GM20431 (cell line): Measurements from ENCODE around the gene SLC5A3.

ENCODE experiments used
- in situ Hi-C: fragments of 300-500 bp; cut with MseI, MboI; formaldehyde crosslinking; loops from one replicate; pipeline ENCODE4 v1.15.0; 2020; ENCODE audit warnings: low sequenced_read_pairs; ENCODE audit not compliant: unreplicated experiment

Gene SLC5A3

DNA sequence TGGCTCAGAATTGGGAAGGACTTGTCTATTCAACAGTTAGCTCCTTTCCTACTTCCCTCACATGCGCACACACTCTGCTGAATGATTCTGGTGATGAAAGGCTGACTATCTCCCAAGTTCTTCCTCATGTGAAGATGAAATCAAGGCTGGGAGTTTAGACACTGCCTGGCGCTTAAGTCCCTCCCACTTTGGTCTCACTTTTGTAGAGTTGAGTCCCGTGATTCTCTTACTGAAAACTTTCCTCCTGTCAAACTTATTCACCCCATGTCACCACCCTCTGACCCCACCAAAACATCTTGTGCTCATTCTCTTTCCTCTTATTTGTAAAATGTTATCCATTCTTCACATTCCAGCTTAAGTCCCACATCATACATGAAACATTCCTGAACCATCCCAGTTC, 8.4 kb upstream of the SLC5A3 start:
- in situ Hi-C loops: no loop called here

DNA sequence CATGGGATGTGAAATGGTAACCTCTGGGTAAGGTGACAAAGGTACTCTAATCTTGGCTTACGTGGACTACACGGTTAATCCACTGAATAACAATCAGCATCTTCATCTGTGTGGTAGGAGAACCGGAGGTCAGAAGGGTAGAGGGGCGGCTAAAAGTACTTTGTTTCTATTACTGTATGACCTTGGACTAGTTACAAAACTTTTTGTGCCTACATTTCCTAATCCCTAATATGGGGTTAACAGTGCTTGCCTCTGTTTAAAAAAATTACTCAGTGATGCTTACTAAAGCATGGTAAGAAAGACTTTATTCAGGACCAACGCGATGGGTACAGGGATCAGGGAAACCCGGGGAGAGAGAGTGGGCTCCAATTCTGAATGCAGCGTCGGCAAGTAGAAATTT, 1.7 kb upstream of the SLC5A3 start:
- in situ Hi-C loops: no loop called here

DNA sequence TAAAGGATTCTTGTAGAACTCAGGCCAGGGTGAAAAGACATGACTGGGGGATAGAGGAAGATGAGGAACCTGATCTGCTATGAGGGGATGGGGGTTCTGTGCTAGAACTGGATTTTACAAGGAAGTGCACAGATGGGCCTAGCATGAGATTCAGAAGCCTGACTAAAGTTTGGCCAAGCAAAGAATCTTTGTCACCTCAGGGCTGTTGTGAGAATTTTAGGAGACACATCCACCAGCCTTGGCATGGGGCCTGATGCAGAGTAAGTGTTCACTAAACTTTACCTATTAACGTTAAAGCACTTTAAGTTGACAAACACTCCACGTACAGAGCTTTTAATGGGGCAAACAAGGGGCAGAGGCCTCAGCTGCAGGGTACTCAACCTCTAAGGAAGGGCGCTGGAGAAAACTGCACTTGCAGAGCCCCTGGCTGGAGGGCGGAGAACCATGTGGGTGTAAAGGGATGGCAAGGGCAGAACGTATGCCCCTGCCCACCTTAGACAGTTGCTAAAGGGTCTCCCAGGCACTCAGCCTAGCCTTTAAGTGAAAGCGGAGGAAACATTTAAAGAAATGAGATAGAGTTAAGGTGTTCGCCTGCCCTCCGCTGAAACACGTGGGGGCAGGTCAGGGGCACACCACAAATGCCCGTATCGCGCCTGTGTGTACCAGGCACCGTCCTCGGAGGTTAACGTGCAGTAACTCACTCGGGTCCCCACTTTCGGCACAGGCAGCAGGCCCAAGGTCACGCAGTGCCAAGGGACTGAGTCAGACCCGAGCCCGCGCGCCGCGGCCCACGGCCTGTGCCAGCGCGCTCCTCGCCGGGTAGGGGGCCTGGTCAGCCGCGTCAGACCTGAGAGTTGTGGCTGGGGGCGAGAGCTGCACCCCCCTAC, 990 bp upstream of the SLC5A3 start:
- in situ Hi-C loops: no loop called here

DNA sequence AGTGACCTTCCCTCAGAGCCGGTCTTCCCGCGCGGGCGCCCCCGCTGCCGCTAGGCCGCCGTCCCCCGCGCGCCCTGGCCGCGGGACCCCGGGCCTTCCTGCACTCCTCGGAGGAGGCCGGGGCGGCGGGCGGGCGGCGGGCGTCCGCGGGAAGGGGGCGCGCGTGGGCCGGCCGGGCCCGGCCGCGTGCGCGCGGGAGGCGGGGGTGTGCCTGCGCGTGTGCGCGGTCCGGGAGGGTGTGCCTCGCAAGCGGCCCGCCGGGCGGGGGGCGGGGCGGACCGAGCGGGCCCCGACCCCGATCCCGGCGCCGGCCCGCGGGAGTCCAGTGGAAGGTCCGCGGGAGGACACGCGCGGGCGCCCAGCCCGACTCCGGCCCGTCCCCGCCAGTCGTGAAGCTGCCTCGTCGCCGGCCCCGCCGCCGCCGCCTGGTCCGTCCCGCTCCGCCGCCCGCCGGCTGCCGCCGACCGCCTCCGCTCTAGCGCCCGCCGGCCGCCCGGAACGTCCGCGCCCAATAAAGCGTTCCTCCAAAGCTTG, 438 bp downstream of the SLC5A3 start:
- in situ Hi-C loops: no loop called here

DNA sequence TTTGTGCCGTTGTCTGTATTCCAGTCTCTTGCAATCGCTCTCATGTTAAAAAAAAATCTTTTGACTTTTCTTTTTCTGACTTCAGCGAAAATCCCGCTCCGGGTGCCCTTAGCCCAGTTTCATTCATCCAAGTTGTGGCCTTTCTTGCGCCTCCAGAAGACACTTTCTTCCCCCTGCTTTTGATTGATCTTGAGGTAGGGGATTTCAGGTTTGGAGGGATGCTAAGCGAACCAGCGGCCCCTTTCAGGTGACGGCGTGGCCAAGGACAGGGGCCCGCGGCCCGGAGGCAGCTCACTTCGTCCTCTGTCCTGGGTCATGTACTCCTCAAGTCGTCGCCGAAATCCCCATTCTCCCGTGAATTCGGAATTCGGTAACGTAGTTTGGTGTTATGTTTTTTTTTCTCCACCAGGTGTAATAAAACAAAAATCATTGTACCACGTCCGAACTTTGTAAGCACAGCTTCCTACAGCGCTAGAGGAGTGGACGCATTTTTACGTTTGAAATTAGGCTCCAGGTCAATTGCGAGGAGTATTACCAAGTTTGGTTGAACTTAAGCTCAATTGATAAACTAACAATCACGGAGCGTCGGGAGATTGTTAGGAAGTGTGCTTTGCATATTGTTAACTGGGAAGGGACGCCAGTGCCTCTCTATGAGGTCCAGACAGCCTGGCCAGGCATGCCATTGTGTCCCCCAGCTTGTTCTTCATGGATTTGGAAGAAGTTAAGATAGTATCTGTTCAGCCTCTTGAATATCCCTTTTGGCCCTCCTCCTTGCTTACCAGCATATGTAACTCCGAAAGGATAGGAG, 1.1 kb downstream of the SLC5A3 start:
- in situ Hi-C loops: loop anchor here (25.0 kb wide), 1 partner anchor 137 kb away; no protein-coding TSS in a partner anchor

DNA sequence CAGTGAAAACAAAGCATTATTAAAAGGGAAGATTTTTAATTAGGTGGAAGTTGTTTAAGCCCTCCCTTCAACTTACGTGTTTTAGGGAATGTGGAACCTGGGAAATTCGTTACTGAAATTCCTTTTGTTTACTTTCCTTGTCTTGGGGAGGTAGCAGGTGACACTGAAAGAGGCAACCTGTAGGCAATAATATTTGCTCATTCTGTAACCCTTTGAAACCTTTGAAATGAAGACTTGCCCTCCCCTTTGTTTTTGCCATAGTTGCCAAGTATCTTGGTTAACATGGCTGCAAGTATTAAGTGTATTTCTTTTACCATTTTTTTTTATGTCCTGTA, 1.7 kb downstream of the SLC5A3 start:
- in situ Hi-C loops: loop anchor here (25.0 kb wide), 1 partner anchor 138 kb away; no protein-coding TSS in a partner anchor

DNA sequence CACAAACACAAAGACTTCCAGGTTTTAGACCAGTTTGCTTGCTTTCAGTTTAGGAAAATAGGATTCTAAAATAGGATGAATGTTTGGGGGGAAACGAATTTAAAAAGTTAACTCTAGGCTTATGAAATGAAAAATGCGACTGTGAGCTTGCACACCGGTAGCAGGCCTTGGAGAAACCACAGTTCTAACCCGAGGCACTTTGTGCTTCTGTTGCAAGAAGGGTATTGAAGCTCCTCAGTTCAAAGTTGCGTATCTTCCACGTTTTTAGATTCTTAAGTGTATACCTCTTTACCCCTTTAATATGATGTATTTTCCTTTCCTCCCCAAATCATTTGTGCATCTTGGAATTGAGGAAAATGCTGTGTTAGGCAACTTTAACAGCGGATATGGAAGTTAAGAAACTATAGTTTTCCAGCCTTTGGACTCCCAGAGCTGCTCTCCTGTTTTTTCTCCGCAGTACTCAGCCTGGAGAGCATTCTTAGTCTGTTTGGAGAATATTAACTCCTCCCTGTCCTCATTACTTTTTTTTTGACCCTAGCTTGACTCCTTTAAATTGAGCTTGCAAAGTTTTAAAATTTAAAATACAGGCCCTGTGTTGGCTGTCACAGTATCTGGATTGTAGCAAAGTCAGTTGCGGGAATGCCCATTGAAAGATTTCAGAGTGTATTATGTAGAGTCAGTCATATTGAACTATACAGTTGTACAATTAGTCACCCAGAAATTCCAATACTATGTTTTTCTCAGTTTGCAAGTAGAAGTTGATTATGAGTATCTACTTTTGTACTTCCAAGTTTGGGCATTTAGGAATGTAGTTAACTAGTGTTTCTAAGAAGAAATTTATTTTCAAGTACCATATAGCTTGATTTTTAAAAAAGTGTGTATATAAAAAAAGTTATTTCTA, 2.6 kb downstream of the SLC5A3 start:
- in situ Hi-C loops: loop anchor here (25.0 kb wide), 1 partner anchor 139 kb away; no protein-coding TSS in a partner anchor

DNA sequence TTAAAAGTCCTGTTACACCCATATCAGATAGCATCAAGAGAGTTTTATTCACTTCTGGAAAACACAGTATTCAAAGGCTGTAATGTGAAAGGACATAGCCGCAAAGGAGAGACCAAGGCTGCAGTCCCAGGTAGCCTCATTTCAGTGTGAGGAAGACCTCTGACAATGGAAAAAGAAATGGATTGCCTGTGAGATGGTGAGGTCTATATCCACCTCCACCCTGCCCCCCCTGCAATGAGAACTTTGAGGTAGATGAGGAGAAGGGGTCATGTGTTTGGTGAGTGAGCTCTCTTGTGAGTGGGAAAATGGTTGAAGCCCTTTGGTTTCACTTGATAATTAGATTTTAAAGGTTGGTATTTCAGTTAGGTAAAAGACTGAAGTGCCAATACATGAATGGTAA, 3.5 kb downstream of the SLC5A3 start:
- in situ Hi-C loops: loop anchor here (25.0 kb wide), 1 partner anchor 140 kb away; no protein-coding TSS in a partner anchor

DNA sequence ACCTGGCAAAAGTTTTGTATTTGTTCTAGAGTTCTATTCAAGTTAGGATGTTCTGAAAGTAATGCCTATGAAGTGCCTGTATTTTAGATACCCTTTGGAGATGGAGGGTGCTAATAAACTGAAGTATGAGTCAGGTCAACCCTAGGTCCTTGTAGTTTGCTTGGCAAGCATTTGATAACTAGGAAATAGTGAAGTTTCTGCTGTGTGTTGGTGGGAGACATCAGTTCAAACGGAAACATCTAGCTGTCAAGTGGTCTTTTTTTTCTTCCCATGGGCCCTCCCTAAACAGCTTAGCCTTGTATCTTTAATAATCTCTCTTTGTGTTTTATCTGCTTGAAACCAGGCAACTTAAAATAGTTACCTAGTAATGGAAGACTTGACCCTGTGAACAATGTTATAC, 4.5 kb downstream of the SLC5A3 start:
- in situ Hi-C loops: loop anchor here (25.0 kb wide), 1 partner anchor 141 kb away; no protein-coding TSS in a partner anchor

DNA sequence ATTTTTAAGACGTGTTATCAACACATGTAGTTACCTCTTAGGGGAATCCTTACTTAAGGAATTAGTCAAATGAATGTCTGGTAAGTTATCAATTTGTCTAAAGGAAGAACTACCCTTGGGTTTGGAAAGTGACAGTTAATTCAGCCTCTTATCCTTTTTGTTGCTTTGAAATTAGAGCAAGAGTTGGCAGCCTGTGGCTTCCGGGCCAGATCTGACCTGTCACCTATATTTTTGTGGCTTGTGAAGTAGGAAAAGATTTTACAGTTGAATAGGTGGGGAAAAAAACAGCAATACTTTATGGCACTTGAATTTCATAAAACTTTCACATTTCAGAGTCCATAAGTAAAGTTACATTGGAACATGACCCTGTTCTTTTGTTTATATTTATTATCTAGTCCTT, 5.5 kb downstream of the SLC5A3 start:
- in situ Hi-C loops: loop anchor here (25.0 kb wide), 1 partner anchor 142 kb away; no protein-coding TSS in a partner anchor

DNA sequence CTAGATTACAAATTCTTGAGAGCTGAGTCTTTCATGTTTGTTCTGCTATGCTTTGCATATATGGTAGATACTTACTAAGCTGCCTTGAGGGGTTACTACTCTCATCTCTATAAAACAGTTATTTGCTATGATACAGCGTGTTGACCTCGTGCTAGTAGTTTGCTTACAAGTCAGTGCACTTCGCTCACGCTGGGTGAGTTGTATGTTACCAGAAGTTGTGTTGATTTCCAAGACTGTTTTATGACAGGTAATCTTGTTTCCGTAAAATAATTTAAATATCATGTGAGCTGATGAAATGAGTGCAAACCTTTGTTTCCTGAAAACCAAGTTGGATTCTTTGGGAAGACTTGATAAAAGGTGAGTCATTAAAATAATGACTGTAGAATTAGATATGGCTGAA, 7.3 kb downstream of the SLC5A3 start:
- in situ Hi-C loops: loop anchor here (25.0 kb wide), 1 partner anchor 143 kb away; no protein-coding TSS in a partner anchor

DNA sequence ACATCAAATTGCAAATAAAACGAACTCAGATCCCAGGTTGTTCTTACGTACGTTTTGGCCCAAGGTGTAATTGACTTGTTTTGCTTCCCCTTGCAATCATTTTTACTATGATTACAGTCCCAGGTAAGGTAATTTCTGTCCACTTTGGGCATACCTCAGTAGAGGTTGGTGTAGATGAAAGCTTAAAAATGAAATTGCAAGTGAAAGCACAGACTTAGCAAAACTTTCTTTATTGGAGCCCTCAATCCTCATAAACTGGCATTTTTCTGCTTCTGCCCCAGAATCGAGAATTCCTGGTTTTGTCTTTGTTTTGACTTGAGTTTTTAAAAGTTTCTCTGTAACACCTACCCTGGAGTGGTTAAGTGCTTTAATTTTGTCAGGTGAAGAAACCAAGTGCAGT, 9.4 kb downstream of the SLC5A3 start:
- in situ Hi-C loops: loop anchor here (25.0 kb wide), 1 partner anchor 145 kb away; no protein-coding TSS in a partner anchor

DNA sequence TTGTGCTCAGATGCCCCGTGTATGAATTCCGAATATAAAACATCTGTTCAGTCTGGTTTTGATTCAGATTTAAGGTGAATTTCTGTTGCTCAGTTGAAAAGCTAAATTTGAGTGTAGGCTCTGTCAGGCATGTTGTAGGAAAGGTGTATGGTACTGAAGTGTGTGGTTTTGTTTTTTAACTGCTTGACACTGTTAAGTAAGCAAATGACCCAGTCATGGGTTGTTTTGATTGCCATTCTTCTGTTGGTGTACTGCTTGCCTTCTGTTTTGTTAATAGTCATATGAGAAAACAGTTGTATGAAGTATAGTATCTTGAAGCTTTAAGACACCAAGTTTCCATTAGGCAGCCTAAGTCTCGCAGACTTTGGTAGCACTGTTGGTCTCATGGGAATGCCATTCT, 10.0 kb downstream of the SLC5A3 start:
- in situ Hi-C loops: loop anchor here (25.0 kb wide), 1 partner anchor 146 kb away; no protein-coding TSS in a partner anchor

DNA sequence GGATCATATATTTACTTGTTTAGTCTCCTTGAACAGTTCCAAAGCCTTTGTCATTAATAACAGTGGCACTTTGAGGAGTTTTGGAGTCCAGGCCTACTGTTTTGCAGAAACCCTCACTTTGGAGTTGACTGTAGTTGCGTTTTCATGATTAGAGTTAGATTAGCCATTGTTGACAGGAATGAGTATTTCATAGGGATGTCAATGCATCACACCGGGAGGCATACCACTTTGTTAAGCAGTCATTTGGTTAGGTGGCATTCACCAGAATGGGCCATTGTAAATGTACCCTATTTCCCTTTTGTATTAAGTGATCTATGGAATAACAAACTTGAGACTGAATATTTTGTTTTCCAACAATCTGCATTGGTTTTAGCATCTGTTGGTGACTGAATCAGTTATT, 11.8 kb downstream of the SLC5A3 start:
- in situ Hi-C loops: loop anchor here (25.0 kb wide), 1 partner anchor 148 kb away; no protein-coding TSS in a partner anchor

DNA sequence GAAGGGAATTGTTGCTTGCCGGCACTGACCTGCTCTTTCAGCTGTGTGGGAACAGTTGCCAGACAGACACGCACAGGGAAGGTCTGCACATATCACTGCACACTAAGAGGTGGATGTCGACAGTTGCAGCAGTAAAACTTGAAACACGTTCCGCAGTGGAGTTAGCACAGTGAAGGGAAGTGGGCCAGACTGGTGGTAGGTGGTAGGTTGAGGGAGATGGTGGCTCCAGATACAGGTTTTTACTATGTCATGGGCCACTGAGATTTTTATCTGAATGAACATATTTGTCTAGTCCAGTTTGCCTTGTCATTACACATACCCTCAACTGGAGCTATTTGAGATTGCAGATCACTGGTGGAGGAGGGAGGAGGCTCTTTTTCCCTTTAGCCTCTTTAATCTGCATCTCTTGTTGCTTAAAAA, 13.5 kb downstream of the SLC5A3 start:
- in situ Hi-C loops: loop anchor here (25.0 kb wide), 1 partner anchor 150 kb away; no protein-coding TSS in a partner anchor

DNA sequence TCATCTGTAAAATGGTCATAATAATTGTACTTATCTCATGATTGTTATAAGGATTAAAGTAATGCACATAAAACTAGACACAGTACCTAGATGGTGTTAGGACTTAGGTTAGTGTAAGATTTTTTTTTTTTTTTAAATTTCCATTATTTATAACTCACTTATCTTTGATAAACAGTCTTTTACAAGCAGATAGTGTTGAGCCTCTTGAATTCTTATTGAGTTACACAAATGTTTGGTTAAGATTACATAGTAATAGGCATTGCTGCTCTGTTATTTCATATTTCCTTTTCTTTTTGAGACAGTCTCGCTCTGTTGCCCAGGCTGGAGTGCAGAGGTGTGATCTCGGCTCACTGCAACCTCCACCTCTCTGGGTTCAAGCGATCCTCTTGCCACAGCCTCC, 15.4 kb downstream of the SLC5A3 start:
- in situ Hi-C loops: loop anchor here (25.0 kb wide), 1 partner anchor 151 kb away; no protein-coding TSS in a partner anchor

DNA sequence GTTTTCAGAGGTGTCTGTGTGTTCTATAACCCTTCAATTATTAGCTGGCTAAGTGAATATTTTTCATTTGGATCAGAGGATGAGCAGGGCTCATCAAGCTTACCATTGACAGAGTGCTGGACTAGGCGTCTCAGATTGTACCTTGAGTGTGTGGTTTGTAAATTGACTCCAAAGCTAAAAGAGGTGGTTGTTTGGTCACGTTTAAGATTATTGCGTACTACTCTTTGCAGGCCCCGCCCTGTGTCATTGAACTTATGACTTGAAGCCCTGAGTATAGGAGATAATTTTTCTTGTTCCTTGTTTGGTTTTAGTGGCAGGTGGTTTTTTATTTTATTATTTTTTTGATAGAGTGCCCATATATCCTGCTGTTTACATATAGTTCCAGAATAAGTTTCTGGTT, 17.7 kb downstream of the SLC5A3 start:
- in situ Hi-C loops: loop anchor here (25.0 kb wide), 1 partner anchor 154 kb away; no protein-coding TSS in a partner anchor

DNA sequence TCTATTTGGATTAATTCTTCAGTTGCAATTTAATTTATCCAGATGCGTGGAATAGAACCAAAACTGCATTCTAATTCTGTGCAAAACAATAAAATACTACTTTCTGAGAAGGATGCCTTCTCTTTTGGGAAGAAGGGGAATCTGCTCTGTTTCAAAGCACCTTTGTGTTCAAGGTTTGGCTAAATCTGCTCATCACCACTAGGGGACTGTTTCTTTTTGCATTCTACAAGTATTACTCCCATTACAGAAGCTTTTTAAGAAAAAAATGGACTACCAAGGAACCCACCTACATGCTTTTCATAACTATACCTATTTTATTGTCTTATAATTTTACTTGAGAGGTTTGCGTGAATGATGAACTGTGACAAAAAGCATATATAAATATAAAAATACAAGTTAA, 18.2 kb downstream of the SLC5A3 start:
- in situ Hi-C loops: loop anchor here (25.0 kb wide), 1 partner anchor 154 kb away; no protein-coding TSS in a partner anchor
